Measurements from ENCODE around the gene LAG3. TPM values are rescaled to one million over a fixed set of nuclear protein-coding genes. Genes with fewer than 3 reads are reported as not detected.

LAG3 gene
- total RNA-seq, 4 donors from 2014 or later: 0.60 to 1.4 TPM; not detected in 2

DNA sequence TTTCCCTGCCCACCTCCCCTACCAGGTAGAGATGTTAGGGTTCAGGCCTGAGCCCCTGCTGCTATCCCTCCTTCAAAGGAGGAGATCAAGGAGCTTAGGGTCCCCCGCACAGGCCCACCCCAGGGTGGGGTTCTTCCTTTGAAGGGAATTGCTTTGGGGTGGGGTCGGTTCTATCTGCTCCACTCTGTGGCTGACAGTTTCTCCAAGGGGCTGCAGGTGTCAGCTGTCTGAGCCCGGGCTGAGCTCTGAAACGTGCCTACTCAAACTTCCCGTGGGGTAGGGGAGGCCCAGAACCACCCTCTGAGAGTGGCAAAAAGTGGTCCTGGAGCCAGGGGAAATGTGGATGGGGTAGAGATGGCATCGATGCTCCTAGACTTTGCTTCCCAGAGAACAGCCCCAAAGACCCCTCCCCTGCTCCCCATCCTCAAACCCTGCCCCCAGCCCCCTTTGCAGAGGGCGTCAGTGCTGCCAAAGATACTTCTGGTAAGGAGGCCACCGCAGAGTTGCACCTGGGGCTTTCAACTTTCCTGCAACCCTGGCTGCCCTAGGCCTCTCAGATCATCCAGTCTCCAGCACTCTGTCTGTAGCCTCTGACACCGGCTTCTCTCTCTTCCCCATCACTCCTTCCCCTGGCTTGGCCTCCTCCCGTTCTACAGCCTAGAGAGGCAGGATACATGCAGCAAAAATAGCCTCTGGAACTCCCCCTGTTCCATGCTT is 10.7 kb downstream of the LAG3 start:
- H3K4me3 ChIP-seq: no peak overlapping the region
- WGBS: 87% methylated on average over 8 of the region's 10 CpGs

DNA sequence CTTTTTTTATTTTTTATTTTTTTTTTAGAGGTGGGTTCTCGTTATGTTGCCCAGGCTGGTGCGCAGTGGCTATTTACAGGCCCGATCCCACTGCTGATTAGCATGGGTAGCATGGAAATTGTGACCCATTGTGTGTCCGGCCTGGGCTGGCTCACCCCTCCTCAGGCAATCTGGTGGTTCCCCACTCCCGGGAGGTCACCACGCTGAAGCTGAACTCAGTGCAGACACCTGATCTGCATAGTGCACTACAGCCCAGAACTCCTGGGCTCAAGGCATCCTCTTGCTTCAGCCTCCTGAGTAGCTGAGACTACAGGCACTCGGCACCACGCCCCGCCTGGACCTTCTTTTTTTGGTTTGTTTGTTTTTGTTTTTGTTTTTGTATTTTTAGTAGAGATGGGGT is 11.5 kb downstream of the LAG3 start:
- TF ChIP-seq POLR2A (IDR thresholded peaks at IDR 0.05): no peak
- TF ChIP-seq, protein P1, sequence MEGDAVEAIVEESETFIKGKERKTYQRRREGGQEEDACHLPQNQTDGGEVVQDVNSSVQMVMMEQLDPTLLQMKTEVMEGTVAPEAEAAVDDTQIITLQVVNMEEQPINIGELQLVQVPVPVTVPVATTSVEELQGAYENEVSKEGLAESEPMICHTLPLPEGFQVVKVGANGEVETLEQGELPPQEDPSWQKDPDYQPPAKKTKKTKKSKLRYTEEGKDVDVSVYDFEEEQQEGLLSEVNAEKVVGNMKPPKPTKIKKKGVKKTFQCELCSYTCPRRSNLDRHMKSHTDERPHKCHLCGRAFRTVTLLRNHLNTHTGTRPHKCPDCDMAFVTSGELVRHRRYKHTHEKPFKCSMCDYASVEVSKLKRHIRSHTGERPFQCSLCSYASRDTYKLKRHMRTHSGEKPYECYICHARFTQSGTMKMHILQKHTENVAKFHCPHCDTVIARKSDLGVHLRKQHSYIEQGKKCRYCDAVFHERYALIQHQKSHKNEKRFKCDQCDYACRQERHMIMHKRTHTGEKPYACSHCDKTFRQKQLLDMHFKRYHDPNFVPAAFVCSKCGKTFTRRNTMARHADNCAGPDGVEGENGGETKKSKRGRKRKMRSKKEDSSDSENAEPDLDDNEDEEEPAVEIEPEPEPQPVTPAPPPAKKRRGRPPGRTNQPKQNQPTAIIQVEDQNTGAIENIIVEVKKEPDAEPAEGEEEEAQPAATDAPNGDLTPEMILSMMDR (IDR thresholded peaks at IDR 0.05): no peak
- no peak for TF ChIP-seq POLR2AphosphoS5 (IDR thresholded peaks at IDR 0.05)
- TF ChIP-seq EP300 (IDR thresholded peaks at IDR 0.05): no peak
- H3K9me3 ChIP-seq: no peaks in the 10 kb centered on the region
- WGBS: 90% methylated on average over 9 of the region's 9 CpGs
- peaks cover 7% of the 10 kb centered on the region for H3K4me1 ChIP-seq
- no peaks in the 10 kb centered on the region for H3K27me3 ChIP-seq
- no peak overlapping the region for H3K4me3 ChIP-seq
- H3K36me3 ChIP-seq: no peaks in the 10 kb centered on the region
- no peak overlapping the region for H3K27ac ChIP-seq
- DNase-seq (ENCODE audit: low spot score in 2 of 2): no peak

More for the DNA sequence above, 10.7 kb downstream of the LAG3 start:
- Histone ChIP-seq H3K9me3 (no peaks in the 10 kb centered on the region), H3K36me3 (no peaks in the 10 kb centered on the region), H3K27ac (no peak overlapping the region), H3K4me1 (peaks cover 16% of the 10 kb centered on the region), H3K27me3 (no peaks in the 10 kb centered on the region)
- TF ChIP-seq, protein P1 (IDR thresholded peaks at IDR 0.05): no peak
- TF ChIP-seq POLR2A (IDR thresholded peaks at IDR 0.05): no peak
- no peak for TF ChIP-seq EP300 (IDR thresholded peaks at IDR 0.05)
- no peak for TF ChIP-seq POLR2AphosphoS5 (IDR thresholded peaks at IDR 0.05)
- DNase-seq (ENCODE audit: low spot score in 2 of 2): no peak

DNA sequence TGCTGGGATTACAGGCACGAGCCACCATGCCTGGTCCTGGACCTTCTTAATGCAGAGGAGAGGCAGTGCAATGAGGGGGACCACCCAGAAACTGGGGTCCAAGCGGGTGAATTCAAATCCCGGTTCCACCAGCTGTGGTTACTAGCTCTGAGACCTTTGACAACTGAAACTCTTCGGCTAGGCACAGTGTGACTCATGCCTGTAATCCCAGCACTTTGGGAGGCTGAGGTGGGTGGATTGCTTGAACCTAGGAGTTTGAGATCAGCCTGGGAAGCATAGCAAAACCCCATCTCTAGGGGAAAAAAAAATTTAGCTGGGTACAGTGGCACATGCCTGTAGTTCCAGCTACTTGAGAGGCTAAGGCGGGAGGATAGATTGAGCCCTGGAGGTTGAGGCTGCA is 12.0 kb downstream of the LAG3 start:
- 82% methylated on average over 5 of the region's 5 CpGs for WGBS

DNA sequence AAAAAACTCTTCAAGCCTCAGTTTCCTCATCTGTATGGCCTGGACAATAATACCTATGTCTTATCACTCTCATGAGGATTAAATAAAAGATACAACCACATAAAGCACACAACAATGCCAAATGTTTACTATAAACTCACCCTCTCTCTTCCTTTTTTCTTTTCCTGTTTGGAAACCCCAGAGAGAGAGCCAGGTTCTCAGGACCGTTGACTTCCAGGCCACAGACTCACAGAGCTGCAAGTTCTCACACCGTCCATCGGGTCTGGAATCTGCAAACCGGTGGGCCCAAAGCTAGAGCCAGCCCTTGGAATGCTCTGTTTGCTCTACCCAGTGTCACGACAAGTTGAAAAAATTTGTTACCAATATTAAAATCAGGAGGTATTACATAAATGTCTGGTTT is 12.4 kb downstream of the LAG3 start:
- Histone ChIP-seq H3K4me1 (no peaks in the 10 kb centered on the region), H3K36me3 (no peaks in the 10 kb centered on the region), H3K9me3 (no peaks in the 10 kb centered on the region), H3K27me3 (no peaks in the 10 kb centered on the region), H3K27ac (no peak overlapping the region), H3K4me3 (no peak overlapping the region)
- TF ChIP-seq POLR2A (IDR thresholded peaks at IDR 0.05): no peak
- TF ChIP-seq EP300 (IDR thresholded peaks at IDR 0.05): no peak
- no peak for TF ChIP-seq POLR2AphosphoS5 (IDR thresholded peaks at IDR 0.05)
- TF ChIP-seq, protein P1 (IDR thresholded peaks at IDR 0.05): no peak
- DNase-seq (ENCODE audit: low spot score in 2 of 2): no peak
- 79% methylated on average over 5 of the region's 5 CpGs for WGBS

More for the DNA sequence above, 12.0 kb downstream of the LAG3 start:
- H3K4me1 ChIP-seq: peaks cover 3% of the 10 kb centered on the region
- no peak for DNase-seq (ENCODE audit: low spot score in 2 of 2)
- no peak overlapping the region for H3K27ac ChIP-seq
- H3K9me3 ChIP-seq: no peaks in the 10 kb centered on the region
- H3K36me3 ChIP-seq: no peaks in the 10 kb centered on the region
- H3K27me3 ChIP-seq: no peaks in the 10 kb centered on the region
- no peak overlapping the region for H3K4me3 ChIP-seq
- TF ChIP-seq EP300 (IDR thresholded peaks at IDR 0.05) (no peak), POLR2AphosphoS5 (IDR thresholded peaks at IDR 0.05) (no peak), POLR2A (IDR thresholded peaks at IDR 0.05) (no peak)
- TF ChIP-seq, protein P1 (IDR thresholded peaks at IDR 0.05): no peak

DNA sequence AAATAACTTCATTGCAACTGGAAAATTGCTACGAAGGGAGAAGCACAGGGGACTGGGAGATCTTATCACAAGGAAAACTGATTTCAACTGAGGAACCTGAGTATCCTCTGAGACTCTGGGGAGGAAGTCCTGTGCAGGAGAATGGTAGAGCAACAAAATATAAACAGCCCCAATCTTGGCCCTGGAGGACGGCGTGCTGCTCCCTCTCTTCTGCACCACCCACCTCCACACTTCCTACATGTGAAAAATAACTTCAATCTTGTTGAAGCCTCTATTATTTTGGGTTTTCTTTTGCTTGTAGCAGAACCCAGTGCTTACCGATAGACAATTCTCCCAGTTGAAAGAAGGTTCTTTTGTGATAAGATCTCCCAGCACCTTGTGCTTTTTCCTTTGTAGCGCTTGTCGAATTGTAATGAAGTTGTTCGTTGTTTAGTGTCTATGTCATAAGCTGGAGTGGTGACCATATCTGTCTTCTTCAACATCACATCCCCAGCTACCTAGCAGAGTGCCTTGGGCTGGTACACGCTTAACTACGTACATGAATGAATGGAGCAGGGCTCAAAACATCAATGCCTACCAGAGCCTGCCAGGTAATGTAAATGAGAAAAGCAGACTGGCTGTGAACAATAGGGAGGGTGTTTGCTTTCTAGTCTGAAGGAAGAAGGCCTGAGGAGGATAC is 14.2 kb downstream of the LAG3 start:
- 76% methylated on average over 9 of the region's 9 CpGs for WGBS
- Histone ChIP-seq H3K36me3 (no peaks in the 10 kb centered on the region), H3K9me3 (no peaks in the 10 kb centered on the region), H3K4me3 (no peak overlapping the region), H3K27me3 (no peaks in the 10 kb centered on the region), H3K27ac (no peak overlapping the region), H3K4me1 (no peaks in the 10 kb centered on the region)
- no peak for DNase-seq (ENCODE audit: low spot score in 2 of 2)
- TF ChIP-seq POLR2AphosphoS5 (IDR thresholded peaks at IDR 0.05) (no peak), POLR2A (IDR thresholded peaks at IDR 0.05) (no peak), EP300 (IDR thresholded peaks at IDR 0.05) (no peak)
- TF ChIP-seq, protein P1 (IDR thresholded peaks at IDR 0.05): no peak
